NCI-H2029 treated with DMSO at 0.1 percent for 48 hours (cell line): ENCODE data around the gene POLR2J.
A peak's percentile ranks its signal among the peaks of the same experiment; 100 is the strongest.
"Not testable (repeated sequence)": the region's sequence is repeated elsewhere in the genome, so short reads cannot be mapped to it uniquely, and the experiment has no call there.

Source experiments
- DNase-seq: peaks from one replicate; lab custom pipeline; 2025; lab: John Stamatoyannopoulos, UW

POLR2J gene

GRCh38 chr7:102466097-102466496, 12.6 kb downstream of the POLR2J start:
- DNase-seq, result no peak

- DNase-seq, result peak; percentile 34
Measured at GRCh38 chr7:102464577-102465280, 14.0 kb downstream of the POLR2J start, which contains the start of the genes ALKBH4 and LRWD1. Gene ALKBH4 (minus strand): TSS chr7:102464863. CDS start chr7:102464836, 27 bp downstream. Gene LRWD1 (plus strand): TSS chr7:102464984. CDS start chr7:102465081, 97 bp downstream.

GRCh38 chr7:102463841-102464576, 14.7 kb downstream of the POLR2J start:
- no peak for DNase-seq

GRCh38 chr7:102460467-102460866, 18.3 kb downstream of the POLR2J start:
- no peak for DNase-seq

GRCh38 chr7:102459221-102459844, 19.4 kb downstream of the POLR2J start:
- no peak for DNase-seq

GRCh38 chr7:102457352-102457924, 21.3 kb downstream of the POLR2J start:
- no peak for DNase-seq

GRCh38 chr7:102456327-102456726, 22.4 kb downstream of the POLR2J start:
- DNase-seq, result no peak

GRCh38 chr7:102455596-102455995, 23.1 kb downstream of the POLR2J start:
- DNase-seq, result no peak

GRCh38 chr7:102454932-102455331, 23.8 kb downstream of the POLR2J start:
- not testable (repeated sequence) for DNase-seq

- no peak for DNase-seq
Measured at GRCh38 chr7:102454468-102454867, 24.3 kb downstream of the POLR2J start.

- no peak for DNase-seq
Measured at GRCh38 chr7:102453319-102453718, 25.4 kb downstream of the POLR2J start.

GRCh38 chr7:102452451-102452850, 26.3 kb downstream of the POLR2J start:
- no peak for DNase-seq

GRCh38 chr7:102451371-102452054, 27.2 kb downstream of the POLR2J start:
- no peak for DNase-seq

GRCh38 chr7:102450242-102450641, 28.5 kb downstream of the POLR2J start:
- DNase-seq, result no peak

- DNase-seq, result no peak
Measured at GRCh38 chr7:102449136-102449535, 29.6 kb downstream of the POLR2J start.

GRCh38 chr7:102447311-102447710, 31.4 kb downstream of the POLR2J start:
- DNase-seq, result no peak

GRCh38 chr7:102446387-102447156, 32.1 kb downstream of the POLR2J start:
- DNase-seq, result no peak

- no peak for DNase-seq
Measured at GRCh38 chr7:102445674-102446071, 33.0 kb downstream of the POLR2J start.

GRCh38 chr7:102444961-102445673, 33.6 kb downstream of the POLR2J start:
- DNase-seq, result no peak
